ENCODE measurements around the gene ANKRD12. TPM values are rescaled to one million over a fixed set of nuclear protein-coding genes. Genes with fewer than 3 reads are reported as not detected.

The ANKRD12 gene
- total RNA-seq, 2 donors from 2014 or later = 22.3 to 32.3 TPM

- Histone ChIP-seq H3K9me3 (peaks cover 0 to 9% of the 10 kb centered on the region in 2 donors), H3K4me3 (no peak overlapping the region)
These were observed 187.3 kb downstream of the ANKRD12 start for GRCh38 chr18:9323750-9324445.

GRCh38 chr18:9325716-9326115 is 189.1 kb downstream of the ANKRD12 start:
- peaks cover 0 to 12% of the 10 kb centered on the region in 2 donors for H3K9me3 ChIP-seq
- DNase-seq (ENCODE audit: low spot score) = no peak
- no peak for TF ChIP-seq CTCF (IDR thresholded peaks at IDR 0.05)
- H3K27ac ChIP-seq = no peak overlapping the region
- H3K4me3 ChIP-seq = no peak overlapping the region
- H3K36me3 ChIP-seq = no peaks in the 10 kb centered on the region
- H3K27me3 ChIP-seq = no peaks in the 10 kb centered on the region
- H3K4me1 ChIP-seq = no peaks in the 10 kb centered on the region

More at GRCh38 chr18:9323750-9324445, 187.3 kb downstream of the ANKRD12 start:
- Histone ChIP-seq H3K27me3 (no peaks in the 10 kb centered on the region), H3K36me3 (no peaks in the 10 kb centered on the region), H3K4me1 (no peaks in the 10 kb centered on the region), H3K27ac (no peak overlapping the region)
- no peak for TF ChIP-seq CTCF (IDR thresholded peaks at IDR 0.05)
- DNase-seq (ENCODE audit: low spot score) = no peak

GRCh38 chr18:9328776-9329175 is 192.2 kb downstream of the ANKRD12 start:
- DNase-seq (ENCODE audit: low spot score) = no peak
- Histone ChIP-seq H3K27ac (no peak overlapping the region), H3K4me3 (no peak overlapping the region), H3K4me1 (no peaks in the 10 kb centered on the region), H3K36me3 (no peaks in the 10 kb centered on the region), H3K27me3 (no peaks in the 10 kb centered on the region), H3K9me3 (peaks cover 0 to 12% of the 10 kb centered on the region in 2 donors)
- no peak for TF ChIP-seq CTCF (IDR thresholded peaks at IDR 0.05)

GRCh38 chr18:9329471-9329870 is 192.9 kb downstream of the ANKRD12 start:
- Histone ChIP-seq H3K27me3 (no peaks in the 10 kb centered on the region), H3K4me3 (no peak overlapping the region), H3K27ac (no peak overlapping the region), H3K4me1 (no peaks in the 10 kb centered on the region), H3K36me3 (no peaks in the 10 kb centered on the region), H3K9me3 (peaks cover 0 to 12% of the 10 kb centered on the region in 2 donors)
- DNase-seq (ENCODE audit: low spot score) = no peak
- TF ChIP-seq CTCF (IDR thresholded peaks at IDR 0.05) = no peak

GRCh38 chr18:9330419-9330818 is 193.8 kb downstream of the ANKRD12 start:
- Histone ChIP-seq H3K27ac (no peak overlapping the region), H3K27me3 (no peaks in the 10 kb centered on the region), H3K4me1 (peaks cover 0 to 3% of the 10 kb centered on the region in 2 donors), H3K36me3 (no peaks in the 10 kb centered on the region), H3K4me3 (no peak overlapping the region), H3K9me3 (peaks cover 0 to 12% of the 10 kb centered on the region in 2 donors)
- TF ChIP-seq CTCF (IDR thresholded peaks at IDR 0.05) = no peak
- DNase-seq (ENCODE audit: low spot score) = no peak

Data from right atrium auricular region (tissue), 2 donors.